Skeletal muscle tissue (tissue), 4 donors: ENCODE data around the gene PRKCH. TPM values are rescaled to one million over a fixed set of nuclear protein-coding genes. Genes with fewer than 3 reads are reported as not detected.

Source experiments
- H3K27ac ChIP-seq: one replicate; pipeline ENCODE4 v1.7.0; 2013; ENCODE audit warnings: mild to moderate bottlenecking, low read depth, low read length, inconsistent platforms
- H3K27me3 ChIP-seq, 3 donors: one replicate each; pipeline ENCODE4 v1.7.0; 2013; ENCODE audit warnings: low read length in 3 of 3; ENCODE audit not compliant: control insufficient read depth in 3 of 3, insufficient read depth in 3 of 3
- H3K36me3 ChIP-seq, 3 donors: one replicate each; pipeline ENCODE4 v1.7.0; 2013; ENCODE audit warnings: low read length in 3 of 3; ENCODE audit not compliant: control insufficient read depth in 3 of 3, insufficient read depth in 3 of 3
- H3K4me1 ChIP-seq, 3 donors: one replicate each; pipeline ENCODE4 v1.7.0; 2013; ENCODE audit warnings: low read length in 3 of 3, mild to moderate bottlenecking in 3 of 3; ENCODE audit not compliant: control insufficient read depth in 3 of 3, insufficient read depth in 3 of 3
- H3K4me3 ChIP-seq, 3 donors: one replicate each; pipeline ENCODE4 v1.7.0; 2013; ENCODE audit warnings: low read length in 3 of 3
- H3K9ac ChIP-seq, 3 donors: one replicate each; pipeline ENCODE4 v1.7.0; 2013; ENCODE audit warnings: low read length in 3 of 3, mild to moderate bottlenecking in 3 of 3, moderate library complexity in 2 of 3, low read depth in 1 of 3
- H3K9me3 ChIP-seq, 3 donors: one replicate each; pipeline ENCODE4 v1.7.0; 2013; ENCODE audit warnings: low read length in 3 of 3; ENCODE audit not compliant: control insufficient read depth in 3 of 3
- total RNA-seq: library from RNA; depleted of rRNA; stranded (reverse); fragments of >200 nt; gene quantifications from one replicate; pipeline ENCODE4 v1.2.3, GENCODE V29; 2014
- donor health status: Osteomylitis.

Gene PRKCH
- total RNA-seq, 1 donor from 2014 or later = 32.4 TPM

DNA sequence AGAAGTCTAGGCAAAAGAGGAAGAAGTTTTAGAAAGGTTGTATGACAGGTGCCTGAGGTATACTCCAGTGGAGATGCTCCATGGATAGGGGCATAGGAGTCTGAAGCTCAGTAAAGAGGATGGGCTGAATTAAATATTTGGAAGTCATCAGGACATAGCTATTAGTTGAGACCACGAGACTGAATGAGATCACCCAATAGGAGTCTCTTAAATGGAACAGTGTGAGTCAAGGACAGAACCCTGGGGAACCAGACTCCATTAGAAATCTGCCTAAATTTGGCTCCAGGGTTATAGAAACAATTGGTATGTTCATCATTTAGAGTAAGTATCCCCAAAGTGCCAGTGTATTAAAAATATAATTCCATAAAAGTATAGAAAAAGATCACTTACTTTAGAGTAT, 172.6 kb downstream of the PRKCH start:
- H3K27ac ChIP-seq = no peak overlapping the region
- H3K4me3 ChIP-seq = no peak overlapping the region
- no peak overlapping the region for H3K9ac ChIP-seq
- H3K4me1 ChIP-seq = peaks cover 11 to 18% (median 11%) of the 10 kb centered on the region in 3 donors
- peaks cover 0 to 3% (median 0%) of the 10 kb centered on the region in 3 donors for H3K36me3 ChIP-seq
- H3K27me3 ChIP-seq = no peaks in the 10 kb centered on the region
- no peaks in the 10 kb centered on the region for H3K9me3 ChIP-seq

- H3K36me3 ChIP-seq = peaks cover 0 to 3% (median 0%) of the 10 kb centered on the region in 3 donors
- H3K9ac ChIP-seq = no peak overlapping the region
- no peaks in the 10 kb centered on the region for H3K27me3 ChIP-seq
- H3K4me3 ChIP-seq = no peak overlapping the region
- H3K27ac ChIP-seq = no peak overlapping the region
- no peaks in the 10 kb centered on the region for H3K9me3 ChIP-seq
- H3K4me1 ChIP-seq = peaks cover 6 to 8% (median 8%) of the 10 kb centered on the region in 3 donors
Measured at GRCh38 chr14:61495809-61496208, 174.4 kb downstream of the PRKCH start.

GRCh38 chr14:61498303-61498702, 176.9 kb downstream of the PRKCH start:
- H3K27ac ChIP-seq = peak overlapping the region; percentile 8

GRCh38 chr14:61498811-61499210, 177.4 kb downstream of the PRKCH start:
- no peak overlapping the region for H3K9ac ChIP-seq
- H3K27me3 ChIP-seq = no peaks in the 10 kb centered on the region
- H3K4me1 ChIP-seq = peaks cover 4 to 8% (median 6%) of the 10 kb centered on the region in 3 donors
- peaks cover 0 to 3% (median 0%) of the 10 kb centered on the region in 3 donors for H3K36me3 ChIP-seq
- no peak overlapping the region for H3K4me3 ChIP-seq
- H3K9me3 ChIP-seq = no peaks in the 10 kb centered on the region
- peak overlapping the region; percentile 8 for H3K27ac ChIP-seq

More at GRCh38 chr14:61498303-61498702, 176.9 kb downstream of the PRKCH start:
- Histone ChIP-seq H3K9ac (no peak overlapping the region), H3K9me3 (no peaks in the 10 kb centered on the region), H3K4me3 (no peak overlapping the region), H3K4me1 (peaks cover 6 to 8% (median 8%) of the 10 kb centered on the region in 3 donors), H3K27me3 (no peaks in the 10 kb centered on the region), H3K36me3 (peaks cover 0 to 3% (median 0%) of the 10 kb centered on the region in 3 donors)

GRCh38 chr14:61499991-61500390, 178.6 kb downstream of the PRKCH start:
- H3K27me3 ChIP-seq = no peaks in the 10 kb centered on the region
- peaks cover 0 to 3% (median 0%) of the 10 kb centered on the region in 3 donors for H3K36me3 ChIP-seq
- no peak overlapping the region for H3K27ac ChIP-seq
- H3K9ac ChIP-seq = no peak overlapping the region
- peaks cover 4 to 8% (median 6%) of the 10 kb centered on the region in 3 donors for H3K4me1 ChIP-seq
- no peaks in the 10 kb centered on the region for H3K9me3 ChIP-seq
- H3K4me3 ChIP-seq = no peak overlapping the region

- Histone ChIP-seq H3K36me3 (no peaks in the 10 kb centered on the region), H3K9me3 (no peaks in the 10 kb centered on the region), H3K4me1 (peaks cover 4 to 8% (median 6%) of the 10 kb centered on the region in 3 donors), H3K27ac (no peak overlapping the region), H3K27me3 (no peaks in the 10 kb centered on the region), H3K9ac (no peak overlapping the region), H3K4me3 (no peak overlapping the region)
Measured at GRCh38 chr14:61501714-61502458, 180.5 kb downstream of the PRKCH start.

- no peaks in the 10 kb centered on the region for H3K9me3 ChIP-seq
- H3K9ac ChIP-seq = no peak overlapping the region
- H3K27ac ChIP-seq = peak overlapping the region; percentile 46
Measured at GRCh38 chr14:61502459-61503093, 181.2 kb downstream of the PRKCH start.

GRCh38 chr14:61503167-61503801, 181.9 kb downstream of the PRKCH start:
- H3K27ac ChIP-seq = peak overlapping the region; percentile 46
- no peak overlapping the region for H3K9ac ChIP-seq
- H3K27me3 ChIP-seq = no peaks in the 10 kb centered on the region
- no peak overlapping the region for H3K4me3 ChIP-seq
- H3K9me3 ChIP-seq = no peaks in the 10 kb centered on the region
- no peaks in the 10 kb centered on the region for H3K36me3 ChIP-seq
- H3K4me1 ChIP-seq = peaks cover 4 to 8% (median 6%) of the 10 kb centered on the region in 3 donors

More at GRCh38 chr14:61502459-61503093, 181.2 kb downstream of the PRKCH start:
- H3K4me1 ChIP-seq = peaks cover 4 to 8% (median 6%) of the 10 kb centered on the region in 3 donors
- H3K27me3 ChIP-seq = no peaks in the 10 kb centered on the region
- no peak overlapping the region for H3K4me3 ChIP-seq
- no peaks in the 10 kb centered on the region for H3K36me3 ChIP-seq

GRCh38 chr14:61504901-61505300, 183.5 kb downstream of the PRKCH start:
- Histone ChIP-seq H3K27me3 (no peaks in the 10 kb centered on the region), H3K4me1 (no peaks in the 10 kb centered on the region), H3K36me3 (no peaks in the 10 kb centered on the region), H3K9ac (no peak overlapping the region), H3K4me3 (no peak overlapping the region), H3K9me3 (no peaks in the 10 kb centered on the region), H3K27ac (no peak overlapping the region)
